A375 (cell line): ENCODE results near the gene CAMK2G. TPM values are rescaled to one million over a fixed set of nuclear protein-coding genes. Genes with fewer than 3 reads are reported as not detected.

Experiments used
- small RNA-seq: library from RNA; depleted of rRNA; stranded (forward); fragments of <200 nt; gene quantifications from one replicate; pipeline ENCODE3, GENCODE V24; 2014
- total RNA-seq: library from RNA; depleted of rRNA; stranded (reverse); fragments of >200 nt; shearing (Covaris generic); gene quantifications from 2 replicates; pipeline ENCODE4 v1.2.3, GENCODE V29; 2014; rRNA removed

CAMK2G gene
- 11.4 and 18.1 TPM in 2 replicates for total RNA-seq

DNA sequence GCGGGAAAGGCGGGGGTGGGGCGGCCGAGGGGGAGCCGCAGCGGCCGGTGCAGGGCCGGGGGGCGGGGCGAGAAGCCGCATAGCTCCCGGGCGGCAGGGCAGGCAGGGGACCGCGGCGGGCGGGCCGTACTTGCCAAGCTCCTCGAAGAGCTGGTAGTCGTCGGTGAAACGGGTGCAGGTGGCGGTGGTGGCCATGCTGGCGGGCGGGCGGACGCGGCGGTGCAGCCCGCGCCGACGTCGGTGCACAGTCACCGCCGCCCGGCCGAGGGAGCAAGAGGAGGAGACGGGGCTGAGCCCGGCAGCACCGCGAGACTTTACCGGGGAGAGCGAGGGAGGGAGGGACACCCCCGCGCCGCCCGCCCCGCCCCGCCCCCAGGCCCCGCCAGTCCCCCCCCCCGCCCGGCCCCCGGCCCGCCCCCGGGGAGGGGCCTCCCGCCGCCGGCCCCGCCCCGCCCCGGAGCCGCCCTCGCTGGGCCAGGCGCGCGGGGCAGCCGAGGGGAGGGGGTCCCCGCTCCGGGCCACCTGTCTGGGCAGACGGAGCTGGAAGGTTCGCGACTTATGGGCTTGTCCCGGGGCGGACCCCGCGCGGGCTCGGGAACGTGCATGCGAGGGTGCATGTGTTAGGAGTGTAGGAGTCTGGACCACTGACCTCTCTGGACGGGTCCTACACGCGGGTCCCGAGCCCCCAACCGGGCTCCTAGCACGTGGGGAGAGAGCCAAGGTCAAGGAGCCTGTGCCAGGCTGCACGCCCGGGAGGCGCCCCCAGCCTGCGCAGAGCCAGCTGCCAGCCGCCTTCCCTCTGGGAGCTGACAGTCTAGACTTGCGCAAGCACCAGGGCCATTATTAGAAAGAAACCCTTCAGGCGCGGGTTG, at the start of gene CAMK2G:
Gene CAMK2G, minus strand, starts transcription at position 289 of the 872 bp plus-strand sequence. Its CDS starts 94 bp downstream, at position 195.

GRCh38 chr10:73910764-73911552, 36.6 kb upstream of the CAMK2G start, which contains the start of gene PLAU:
Gene PLAU (plus strand): TSS chr10:73911132. CDS start chr10:73911556, 424 bp downstream.

DNA sequence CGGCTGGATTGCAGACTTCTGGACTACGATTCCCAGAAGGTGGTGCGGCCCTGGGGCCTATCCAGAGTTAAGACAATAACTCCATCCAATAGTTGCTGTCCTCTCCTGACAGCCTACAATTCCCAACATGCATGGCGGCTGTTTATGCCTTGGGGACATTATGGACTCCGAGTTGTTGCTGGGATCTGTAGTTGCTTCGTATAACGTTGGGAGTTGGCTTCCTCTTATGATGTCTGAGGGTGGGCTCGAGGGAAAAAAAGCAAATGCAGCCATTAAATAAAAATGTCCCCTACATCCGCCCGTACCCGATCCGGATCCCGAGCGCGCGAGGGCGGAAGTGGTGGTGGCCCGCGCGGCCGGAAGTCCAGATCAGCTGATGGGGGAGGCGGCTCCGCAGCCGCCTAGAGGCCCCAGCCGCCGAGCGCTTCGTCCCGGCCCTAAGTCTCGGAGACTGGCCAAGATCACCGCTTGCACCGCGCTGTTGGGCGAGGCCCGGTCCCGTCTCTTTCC, 89.1 kb downstream of the CAMK2G start, which contains the start of gene ZSWIM8:
Gene ZSWIM8, plus strand, starts transcription at position 396 of the 510 bp plus-strand sequence. CDS start 273 bp downstream, outside the sequence.

GRCh38 chr10:73781879-73782748, 92.2 kb downstream of the CAMK2G start, which contains the start of gene CHCHD1:
Gene CHCHD1 (plus strand): TSS chr10:73782048. CDS start chr10:73782076, 28 bp downstream.

Small RNA genes lying within 50 kb of the gene (small RNA-seq; reads per million reads assigned to genes)
- not detected for gene AC022400.9
- not detected for gene ZSWIM8-AS1

Other genes with a start within 250 kb of the CAMK2G start
- gene MYOZ1, start 233.1 kb downstream of the CAMK2G start, total RNA-seq: 0.41 TPM in 1 of 2 replicates, not detected in the other
- gene SYNPO2L, start 218.5 kb downstream of the CAMK2G start, total RNA-seq: not detected in 2 replicates
- 2.3 and 2.9 TPM in 2 replicates for gene AGAP5, start 176.4 kb downstream of the CAMK2G start, total RNA-seq
- gene SEC24C, start 130.2 kb downstream of the CAMK2G start, total RNA-seq: 40.6 and 44.4 TPM in 2 replicates
- gene CHCHD1, start 92.5 kb downstream of the CAMK2G start, total RNA-seq: 27.0 and 41.9 TPM in 2 replicates
- gene ZSWIM8, start 88.9 kb downstream of the CAMK2G start, total RNA-seq: 37.5 and 41.4 TPM in 2 replicates
- gene NDST2, start 63.0 kb downstream of the CAMK2G start, total RNA-seq: 15.4 and 23.6 TPM in 2 replicates
- 0.90 and 1.5 TPM in 2 replicates for gene PLAU, start 36.6 kb upstream of the CAMK2G start, total RNA-seq
- 55.0 and 68.7 TPM in 2 replicates for gene VCL, start 123.6 kb upstream of the CAMK2G start, total RNA-seq